GM12872 (cell line): ENCODE measurements around the gene PRPF6.

Experiments used
- TF ChIP-seq, protein P1 (sequence below): IDR thresholded peaks from 3 replicates; pipeline ENCODE4 v1.5.1; 2011; ENCODE audit warnings: low read depth, mild to moderate bottlenecking, low read length, moderate library complexity; ENCODE audit not compliant: insufficient read depth

The PRPF6 gene

DNA sequence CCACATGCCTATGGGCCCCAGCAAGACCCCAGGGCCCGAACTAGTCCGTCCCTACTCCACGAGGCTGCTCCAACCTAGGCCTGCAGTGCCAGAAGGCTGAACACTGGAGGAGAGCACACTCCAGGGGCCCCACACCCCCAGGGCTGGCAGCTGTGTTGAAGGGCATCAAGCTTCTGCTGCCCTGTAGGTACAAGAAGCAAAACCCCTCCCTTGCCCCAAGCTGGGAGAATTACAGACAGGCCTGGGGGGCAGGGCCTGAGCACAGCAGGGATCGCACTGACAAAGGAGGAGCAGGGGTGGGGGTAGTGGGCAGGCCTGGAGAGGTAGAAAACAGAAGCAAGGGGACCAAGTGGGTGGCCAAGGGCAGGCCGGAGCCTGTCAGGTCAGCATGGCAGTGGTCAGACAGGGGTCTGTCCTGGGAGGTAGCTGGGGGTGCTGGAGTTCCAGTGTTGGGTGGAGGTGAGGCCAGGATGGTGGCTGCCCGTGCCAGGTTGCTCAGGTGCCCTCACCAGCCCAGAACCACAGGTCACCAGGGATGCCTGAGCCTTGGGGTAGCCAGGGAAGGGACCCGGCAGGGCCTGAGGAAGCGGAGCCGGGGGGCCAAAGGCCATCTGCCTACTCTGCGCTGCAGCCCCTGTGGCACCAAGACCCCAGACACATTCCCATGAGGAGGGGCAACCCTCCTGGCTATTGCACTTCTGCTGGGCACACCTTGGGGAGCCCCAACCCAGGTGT, 21.8 kb upstream of the PRPF6 start:
- TF ChIP-seq, protein P1, sequence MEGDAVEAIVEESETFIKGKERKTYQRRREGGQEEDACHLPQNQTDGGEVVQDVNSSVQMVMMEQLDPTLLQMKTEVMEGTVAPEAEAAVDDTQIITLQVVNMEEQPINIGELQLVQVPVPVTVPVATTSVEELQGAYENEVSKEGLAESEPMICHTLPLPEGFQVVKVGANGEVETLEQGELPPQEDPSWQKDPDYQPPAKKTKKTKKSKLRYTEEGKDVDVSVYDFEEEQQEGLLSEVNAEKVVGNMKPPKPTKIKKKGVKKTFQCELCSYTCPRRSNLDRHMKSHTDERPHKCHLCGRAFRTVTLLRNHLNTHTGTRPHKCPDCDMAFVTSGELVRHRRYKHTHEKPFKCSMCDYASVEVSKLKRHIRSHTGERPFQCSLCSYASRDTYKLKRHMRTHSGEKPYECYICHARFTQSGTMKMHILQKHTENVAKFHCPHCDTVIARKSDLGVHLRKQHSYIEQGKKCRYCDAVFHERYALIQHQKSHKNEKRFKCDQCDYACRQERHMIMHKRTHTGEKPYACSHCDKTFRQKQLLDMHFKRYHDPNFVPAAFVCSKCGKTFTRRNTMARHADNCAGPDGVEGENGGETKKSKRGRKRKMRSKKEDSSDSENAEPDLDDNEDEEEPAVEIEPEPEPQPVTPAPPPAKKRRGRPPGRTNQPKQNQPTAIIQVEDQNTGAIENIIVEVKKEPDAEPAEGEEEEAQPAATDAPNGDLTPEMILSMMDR = no peak

DNA sequence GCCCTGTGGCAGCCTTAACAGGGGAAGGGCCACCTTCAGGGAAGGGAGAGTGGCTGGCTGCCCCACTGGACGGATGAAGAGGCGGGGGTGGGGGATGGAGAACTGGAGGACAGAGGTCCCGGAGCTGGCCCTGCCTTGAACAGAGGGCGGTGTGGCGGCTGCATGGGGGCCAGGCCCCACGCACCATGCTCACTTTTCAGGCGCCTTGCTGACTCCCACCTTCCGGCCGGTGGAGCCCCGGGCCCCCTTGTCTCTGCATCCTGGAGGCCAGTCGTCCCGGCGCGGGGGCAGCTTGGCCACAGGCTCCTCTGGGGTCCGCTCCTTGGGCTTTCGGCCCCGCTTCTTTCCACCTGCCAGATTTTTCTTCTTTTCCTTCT, 21.2 kb upstream of the PRPF6 start:
- TF ChIP-seq, protein P1 = no peak

DNA sequence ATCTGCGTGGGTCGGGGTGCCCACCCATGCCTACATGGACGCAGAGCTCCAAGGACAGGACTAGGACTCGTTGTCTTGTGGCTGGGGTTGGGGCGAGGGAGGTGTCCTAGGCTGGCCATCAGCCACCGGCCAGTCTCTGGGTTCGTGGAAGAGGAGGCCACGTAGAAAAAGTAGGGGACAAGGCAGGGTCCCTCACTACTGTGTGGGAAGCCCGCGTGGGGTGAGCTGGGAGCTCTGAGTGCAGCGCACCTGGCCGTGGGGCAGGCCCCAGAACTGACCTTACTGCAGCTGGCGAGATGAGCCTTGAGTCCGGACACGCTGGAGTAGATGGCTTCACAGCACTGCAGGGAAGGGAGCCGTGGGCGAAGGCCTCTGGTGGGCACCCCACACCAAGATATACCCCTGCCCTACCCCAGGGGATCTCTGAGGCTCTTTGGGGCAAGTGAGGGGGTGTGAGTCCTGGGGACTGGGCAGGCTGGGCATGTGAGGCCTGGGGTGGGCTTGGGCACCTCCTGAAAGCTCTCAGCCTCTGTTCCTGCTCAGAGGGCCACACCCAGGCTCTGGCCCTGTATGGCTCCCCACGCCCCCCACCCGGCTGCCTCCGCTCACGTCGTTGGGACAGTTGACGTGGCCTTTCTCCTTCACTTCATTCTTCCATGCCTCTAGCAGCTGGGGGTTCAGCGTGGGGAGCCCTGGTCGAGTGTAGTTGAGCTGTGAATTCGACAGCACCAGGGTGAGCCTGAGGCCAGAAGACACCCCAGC, 19.1 kb upstream of the PRPF6 start:
- TF ChIP-seq, protein P1 = no peak

DNA sequence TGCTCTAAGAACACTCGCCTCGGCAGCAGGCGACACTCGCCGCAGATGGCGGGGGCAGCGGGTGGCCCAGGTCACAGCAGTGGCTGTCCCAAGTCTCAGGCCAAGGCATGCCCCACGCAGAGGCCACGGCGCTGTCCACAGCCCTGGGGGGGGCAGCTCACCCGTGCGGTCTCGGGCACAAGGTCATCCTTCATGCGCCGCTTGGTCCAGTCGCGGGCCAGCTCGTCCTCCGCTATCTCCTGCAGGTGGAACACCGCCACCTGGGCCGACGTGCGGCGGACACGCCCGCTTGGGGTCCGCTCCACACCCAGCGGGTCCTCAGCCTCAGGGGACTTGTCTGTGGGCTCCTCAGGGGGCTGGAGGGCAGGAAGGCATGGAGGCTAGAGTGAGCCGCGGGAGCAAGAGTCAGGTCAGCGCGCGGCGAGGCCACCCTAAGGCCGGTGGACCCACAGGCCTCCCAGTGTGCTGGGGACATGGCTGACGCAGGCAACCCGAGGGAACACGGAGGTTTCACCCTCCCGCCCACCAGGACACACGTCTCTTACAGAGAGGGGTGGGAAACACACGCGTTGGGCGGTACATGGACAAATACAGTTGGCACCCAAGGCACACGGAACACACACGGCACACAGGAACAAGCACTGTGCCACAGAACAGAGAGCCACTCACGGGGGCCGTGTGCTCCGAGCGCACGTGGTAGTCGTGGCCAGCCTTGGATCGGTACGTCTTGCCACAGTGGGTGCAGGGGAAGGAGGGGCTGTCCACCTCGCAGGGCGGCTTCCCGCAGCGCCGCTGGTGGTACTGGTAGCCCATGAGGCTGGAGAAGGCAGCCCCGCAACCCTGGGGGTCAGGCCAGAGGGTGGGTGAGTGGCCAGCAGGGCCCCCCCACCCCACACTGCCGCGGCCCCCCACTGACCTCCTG, 18.2 kb upstream of the PRPF6 start:
- TF ChIP-seq, protein P1 = no peak

DNA sequence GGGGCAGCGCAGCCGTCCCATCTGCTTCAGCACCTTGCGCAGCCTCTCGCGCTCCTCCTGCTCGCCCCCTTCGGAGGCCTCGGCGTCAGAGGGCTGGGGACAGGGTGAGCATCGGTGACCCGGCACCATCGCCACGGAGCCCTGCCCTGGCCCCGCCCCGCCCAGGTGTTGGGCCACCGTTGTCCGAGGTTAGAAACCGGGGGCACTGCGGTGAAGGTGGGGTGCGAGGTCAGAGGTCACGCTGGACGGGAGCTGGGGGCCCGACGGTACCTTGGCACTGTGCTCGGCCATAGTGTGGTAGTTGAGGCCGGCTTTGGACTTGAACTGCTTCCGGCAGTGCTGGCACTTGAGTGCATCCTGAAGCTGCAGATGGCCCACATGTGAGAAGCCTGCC, 17.6 kb upstream of the PRPF6 start:
- TF ChIP-seq, protein P1 = no peak

DNA sequence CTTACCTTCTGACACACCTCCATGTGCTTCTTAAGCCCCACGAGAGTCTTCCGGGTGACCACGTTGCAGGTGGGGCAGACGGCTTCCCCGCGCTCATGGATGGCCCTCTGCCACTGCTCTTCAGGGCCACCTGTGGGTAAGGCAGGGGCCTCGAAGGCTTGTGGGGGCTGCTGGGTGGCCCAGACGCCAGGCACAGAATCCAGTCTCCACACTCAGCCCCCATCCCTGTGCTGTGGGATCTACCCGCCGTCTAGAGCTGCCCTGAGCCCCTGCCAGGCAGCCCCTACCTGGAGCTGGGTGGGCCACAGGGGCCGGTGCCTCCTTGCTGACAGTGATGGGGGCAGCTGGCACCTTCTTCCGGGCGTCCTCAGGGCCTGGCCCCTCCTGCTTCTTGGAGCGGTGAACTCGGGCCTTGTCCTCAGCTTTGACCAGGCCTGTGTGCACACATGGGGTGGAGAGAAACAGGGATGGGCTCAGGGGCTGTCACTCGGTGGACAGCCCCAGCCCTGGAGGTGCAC, 17.1 kb upstream of the PRPF6 start:
- TF ChIP-seq, protein P1 = no peak

DNA sequence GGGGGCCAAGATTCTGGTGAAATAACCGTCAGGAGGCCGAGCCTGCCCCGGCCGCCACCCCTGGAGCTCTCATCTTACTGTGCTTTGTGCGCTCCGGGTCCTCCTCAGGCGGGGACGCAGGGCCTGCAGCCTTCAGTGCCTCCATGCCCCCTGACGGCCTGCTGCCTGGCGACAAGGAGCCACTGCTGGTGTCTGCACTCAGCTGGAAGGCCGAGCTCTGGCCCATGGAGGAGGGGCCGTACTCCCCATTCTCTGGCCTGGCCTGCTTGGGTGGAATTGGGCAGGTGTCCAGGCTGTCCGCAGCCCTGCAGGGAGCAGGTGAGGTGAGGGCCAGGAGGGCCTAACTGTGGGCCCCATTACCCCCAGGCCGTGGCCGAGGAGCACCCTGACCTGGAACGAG, 16.5 kb upstream of the PRPF6 start:
- TF ChIP-seq, protein P1 = no peak
